GM13977 (cell line): ENCODE results near the gene ATP1A4.

Experiments used
- DNase-seq: peaks from one replicate; pipeline ENCODE4 v3.0.0; 2012; ENCODE audit warnings: low spot score
- in situ Hi-C: fragments of 300-500 bp; cut with MboI; formaldehyde crosslinking; loops from one replicate; pipeline ENCODE4 v1.12.0; 2022; ENCODE audit warnings: low sequenced_read_pairs, low pct_unique_long_range_greater_than_20kb, mixed read lengths, inconsistent platforms; ENCODE audit not compliant: unreplicated experiment
- TF ChIP-seq, protein P1 (sequence below): IDR thresholded peaks from 2 replicates; pipeline ENCODE4 v1.5.1; 2012; ENCODE audit warnings: mild to moderate bottlenecking, control low read depth; ENCODE audit not compliant: insufficient read depth; ENCODE audit errors: extremely low read depth, missing control alignments

ATP1A4 gene

DNA sequence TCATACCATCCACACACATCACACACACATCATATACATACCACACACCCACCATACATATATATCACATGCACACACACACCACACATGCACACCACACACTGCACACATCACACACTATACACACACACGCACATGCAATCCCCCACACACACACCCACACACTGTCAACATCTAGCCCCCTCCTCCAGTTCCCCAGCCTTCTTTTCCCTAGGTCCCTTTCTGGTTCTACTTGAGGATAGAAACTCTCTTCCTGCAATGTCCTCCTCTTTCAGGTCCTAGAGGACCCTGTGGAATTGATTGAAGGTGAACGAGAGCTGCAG, 43.3 kb downstream of the ATP1A4 start:
- DNase-seq = no peak
- TF ChIP-seq, protein P1, sequence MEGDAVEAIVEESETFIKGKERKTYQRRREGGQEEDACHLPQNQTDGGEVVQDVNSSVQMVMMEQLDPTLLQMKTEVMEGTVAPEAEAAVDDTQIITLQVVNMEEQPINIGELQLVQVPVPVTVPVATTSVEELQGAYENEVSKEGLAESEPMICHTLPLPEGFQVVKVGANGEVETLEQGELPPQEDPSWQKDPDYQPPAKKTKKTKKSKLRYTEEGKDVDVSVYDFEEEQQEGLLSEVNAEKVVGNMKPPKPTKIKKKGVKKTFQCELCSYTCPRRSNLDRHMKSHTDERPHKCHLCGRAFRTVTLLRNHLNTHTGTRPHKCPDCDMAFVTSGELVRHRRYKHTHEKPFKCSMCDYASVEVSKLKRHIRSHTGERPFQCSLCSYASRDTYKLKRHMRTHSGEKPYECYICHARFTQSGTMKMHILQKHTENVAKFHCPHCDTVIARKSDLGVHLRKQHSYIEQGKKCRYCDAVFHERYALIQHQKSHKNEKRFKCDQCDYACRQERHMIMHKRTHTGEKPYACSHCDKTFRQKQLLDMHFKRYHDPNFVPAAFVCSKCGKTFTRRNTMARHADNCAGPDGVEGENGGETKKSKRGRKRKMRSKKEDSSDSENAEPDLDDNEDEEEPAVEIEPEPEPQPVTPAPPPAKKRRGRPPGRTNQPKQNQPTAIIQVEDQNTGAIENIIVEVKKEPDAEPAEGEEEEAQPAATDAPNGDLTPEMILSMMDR = no peak
- in situ Hi-C loops = loop anchor here (10.0 kb wide), 1 partner anchor 100 kb away; no protein-coding TSS in a partner anchor

DNA sequence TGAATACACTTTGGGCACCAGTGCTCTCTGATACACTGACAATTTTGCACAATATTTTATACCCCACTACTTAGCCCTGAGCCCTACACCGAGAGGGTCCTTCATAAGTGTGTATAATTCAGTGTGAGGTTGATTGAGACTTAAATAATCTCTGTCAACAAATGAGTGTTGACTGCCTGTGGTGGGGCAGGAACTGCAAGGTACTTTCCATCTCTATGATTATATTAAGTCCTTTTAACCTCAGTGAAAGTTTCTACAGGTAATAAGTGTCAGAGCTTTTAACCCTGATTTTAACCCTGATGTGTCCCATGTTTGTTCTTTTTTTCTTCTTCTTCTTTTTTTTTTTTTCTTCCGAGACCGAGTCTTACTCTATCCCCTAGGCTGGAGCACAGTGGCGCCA, 44.7 kb downstream of the ATP1A4 start:
- no peak for DNase-seq
- in situ Hi-C loops = loop anchor here (10.0 kb wide), 1 partner anchor 99 kb away; no protein-coding TSS in a partner anchor
- TF ChIP-seq, protein P1 = no peak

DNA sequence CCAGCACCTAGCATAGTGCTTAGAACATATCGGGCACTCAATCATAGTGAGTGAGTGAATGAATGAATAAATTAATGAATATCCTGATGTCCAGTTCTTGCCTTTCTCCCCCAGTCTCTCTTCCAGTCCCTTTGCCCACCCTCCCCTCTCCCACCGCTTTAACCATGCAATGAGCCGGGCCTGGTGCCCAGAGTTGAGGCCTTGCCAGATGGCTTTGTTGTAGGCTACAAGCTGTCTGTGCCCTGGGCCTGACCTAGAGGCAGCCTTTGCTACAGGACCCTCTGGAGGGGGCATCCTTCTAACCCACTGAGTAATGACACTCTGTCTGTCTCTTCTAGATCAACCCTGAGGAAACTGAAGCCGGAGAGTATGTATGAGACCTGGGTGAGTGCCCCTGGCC, 45.8 kb downstream of the ATP1A4 start:
- no peak for DNase-seq
- in situ Hi-C loops = loop anchor here (10.0 kb wide), 1 partner anchor 98 kb away; no protein-coding TSS in a partner anchor
- TF ChIP-seq, protein P1 = no peak

DNA sequence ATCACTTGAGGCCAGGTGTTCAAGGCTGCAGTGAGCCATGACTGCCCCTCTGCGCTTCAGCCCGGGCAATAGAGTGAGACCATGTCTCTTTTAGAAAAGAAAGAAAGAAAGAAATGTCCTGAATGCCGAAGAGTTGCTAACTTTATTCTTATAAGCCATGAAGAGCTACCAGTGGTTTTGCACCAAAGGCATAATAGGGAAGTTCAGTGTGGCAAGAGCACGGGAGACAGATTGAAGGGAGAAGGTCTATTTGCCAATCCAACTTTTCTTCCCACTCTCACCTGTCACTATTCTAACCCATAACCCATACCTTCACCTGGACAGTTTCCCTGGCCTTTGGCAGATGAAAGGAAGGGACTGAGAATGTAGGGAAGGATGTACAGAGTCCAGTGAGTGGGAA, 49.4 kb downstream of the ATP1A4 start:
- TF ChIP-seq, protein P1 = no peak
- no peak for DNase-seq
- in situ Hi-C loops = no loop called here

DNA sequence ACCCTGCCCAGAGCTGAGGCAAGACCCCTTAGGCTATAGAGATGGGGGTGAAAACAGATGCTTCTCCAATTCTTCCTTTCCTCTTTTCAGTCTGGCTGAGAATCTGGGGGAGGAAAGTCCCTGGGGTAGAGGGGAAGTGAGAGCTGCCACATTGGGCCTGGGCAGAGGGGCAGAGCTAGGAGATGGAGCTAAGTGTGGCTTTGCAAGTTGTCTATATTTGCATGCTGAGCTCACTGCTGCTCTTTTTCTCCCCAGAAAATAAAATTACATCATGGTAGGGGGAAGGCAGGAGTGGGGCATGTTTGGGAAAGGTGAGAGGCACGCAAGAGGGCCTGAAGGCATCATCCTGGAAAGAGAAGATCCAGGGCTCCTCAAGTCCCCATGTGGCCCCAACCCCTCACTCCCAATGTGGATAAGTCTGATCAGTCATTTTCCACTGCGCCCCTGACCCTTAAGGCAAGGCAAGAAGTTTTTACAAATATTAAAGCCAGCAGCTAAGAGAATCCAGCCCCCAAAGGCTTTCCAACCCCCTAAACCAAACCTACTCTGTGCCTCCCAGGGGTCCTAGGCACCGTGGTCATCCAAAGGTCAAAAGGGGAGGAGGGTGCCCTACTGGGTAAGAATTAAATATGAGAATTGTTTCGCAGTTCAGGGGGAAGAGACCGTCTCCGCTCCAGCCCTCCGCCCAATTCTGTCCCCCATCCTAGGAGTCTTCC, 53.3 kb downstream of the ATP1A4 start:
- in situ Hi-C loops = no loop called here
- DNase-seq = peak; percentile 80
- TF ChIP-seq, protein P1 = no peak

DNA sequence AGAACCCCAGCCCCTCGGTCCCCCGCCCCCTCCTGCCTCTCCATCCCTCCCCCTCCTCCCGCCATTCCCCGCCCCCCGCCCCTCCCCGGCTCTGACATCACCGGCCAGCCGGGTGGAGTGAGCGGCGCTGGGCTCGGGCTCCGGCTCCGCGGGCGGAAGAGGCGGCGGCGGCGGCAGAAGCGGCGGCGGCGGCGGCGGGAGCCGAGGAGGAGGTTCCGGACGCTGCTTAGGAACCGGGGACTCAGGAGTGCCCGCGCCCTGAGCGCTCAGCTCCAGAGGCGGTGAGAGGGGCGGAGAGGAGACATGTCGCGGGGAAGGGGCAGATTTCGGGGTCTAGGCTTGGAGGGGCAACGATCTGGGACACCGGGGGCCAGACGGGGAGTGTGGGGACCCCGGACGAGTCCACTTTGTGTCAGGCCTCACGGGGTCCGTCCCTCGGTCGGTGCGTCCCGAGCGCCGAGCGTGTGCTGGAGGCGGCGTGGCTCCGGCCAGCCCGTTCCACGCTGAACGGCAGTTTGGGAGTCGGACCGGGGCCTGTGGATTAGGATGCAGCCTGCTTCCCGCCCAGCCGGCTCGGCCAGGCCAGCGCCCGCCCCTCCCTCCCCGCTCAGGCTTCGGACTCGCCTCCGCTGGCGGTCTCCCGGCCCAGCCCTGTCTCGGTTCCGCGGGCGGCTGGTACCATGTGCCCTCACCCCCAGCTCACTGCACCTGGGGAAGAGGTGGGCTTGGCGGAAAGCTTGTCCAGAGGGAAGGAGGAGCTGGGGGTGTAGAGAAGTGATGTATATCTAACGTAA, 54.0 kb downstream of the ATP1A4 start, which contains the start of gene PEA15:
Gene PEA15 (plus strand): TSS at position 143 of the 794 bp plus-strand sequence. CDS start 6,161 bp downstream, outside the sequence.
- in situ Hi-C loops = no loop called here
- TF ChIP-seq, protein P1 = no peak
- peak; percentile 92 for DNase-seq
